Stimulated activated CD4-positive, alpha-beta T cell treated with anti-CD3 and anti-CD28 coated beads, TNF-alpha, amount 100 ng/mL, for 48 hours (primary cell): ENCODE measurements around the gene GREB1.
A peak's percentile ranks its signal among the peaks of the same experiment; 100 is the strongest.

Source experiments
- DNase-seq, 3 donors: peaks; one replicate each; pipeline ENCODE4 v3.0.0-alpha.2; 2020; ENCODE audit warnings: low read depth in 3 of 3

GREB1 gene

DNA sequence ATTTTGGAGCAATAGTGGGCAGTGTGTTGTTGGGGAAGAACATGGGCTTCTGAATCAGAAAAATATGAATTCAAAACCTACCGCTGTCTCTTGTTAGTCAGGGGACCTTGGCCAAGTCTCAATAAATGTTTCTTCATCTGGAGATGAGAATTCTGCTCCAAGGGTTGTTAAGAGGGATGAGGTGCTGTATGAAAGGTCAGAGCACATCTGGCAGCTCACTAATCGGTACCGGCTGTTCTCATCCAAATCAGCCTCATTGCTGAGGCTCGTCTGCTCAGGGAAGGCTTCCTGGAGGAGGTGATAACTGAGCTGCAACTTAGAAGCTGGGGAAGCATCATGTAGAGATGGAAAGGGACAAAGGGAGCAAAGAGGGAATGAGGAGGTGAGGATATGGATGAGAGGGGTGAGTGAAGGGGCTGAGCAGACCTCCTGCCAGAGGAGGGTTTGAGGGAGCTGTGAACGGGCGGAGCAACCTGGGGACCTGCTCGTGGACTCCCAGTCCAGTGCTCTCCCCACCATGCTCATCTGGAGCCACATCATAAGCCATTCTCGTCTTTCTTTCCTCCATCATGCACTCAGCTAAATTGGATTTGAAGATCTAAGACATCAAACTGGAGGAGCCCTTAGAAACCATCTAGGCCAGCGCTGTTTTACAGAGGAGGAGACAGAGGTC, 47.4 kb downstream of the GREB1 start:
- DNase-seq = no peak

DNA sequence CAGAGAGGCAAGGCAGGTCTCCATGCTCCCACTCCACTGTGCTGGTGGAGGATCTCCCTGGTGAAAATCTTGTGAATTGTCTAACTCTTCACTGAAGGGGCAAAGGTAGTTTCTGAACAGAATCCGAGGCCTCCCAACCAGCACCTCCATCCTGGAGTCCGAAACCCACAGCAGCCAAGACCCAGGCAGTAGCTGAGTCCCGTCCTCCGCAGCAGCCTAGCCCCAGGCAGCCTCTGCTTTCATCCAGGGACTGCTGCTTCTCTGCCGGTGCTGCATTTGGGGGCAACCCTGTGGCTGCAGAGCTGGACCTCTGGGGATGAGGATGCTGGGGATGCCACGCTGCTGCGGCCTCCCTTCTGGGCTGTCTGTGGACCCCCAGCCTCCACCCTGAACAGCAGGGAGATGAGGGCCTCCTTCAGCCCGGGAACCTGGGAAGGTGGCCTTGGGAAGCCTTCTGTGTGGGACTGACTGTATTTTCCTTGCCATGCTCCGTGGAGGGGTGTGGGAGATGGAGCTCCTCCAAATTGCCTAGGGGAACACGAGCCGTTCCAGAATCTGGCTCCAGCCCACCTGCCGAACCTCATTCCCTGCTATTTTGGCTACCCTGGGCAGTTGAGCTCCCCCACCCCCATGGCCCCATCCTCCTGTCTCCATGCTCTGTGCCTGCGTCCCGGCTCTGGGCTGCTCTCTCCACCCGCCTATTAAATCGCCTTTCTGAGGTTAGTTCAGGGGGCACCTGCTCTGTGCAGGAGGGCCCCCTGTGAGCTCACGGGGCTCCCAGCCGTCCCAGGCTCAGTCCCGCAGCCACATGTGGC, 48.2 kb downstream of the GREB1 start:
- no peak for DNase-seq

DNA sequence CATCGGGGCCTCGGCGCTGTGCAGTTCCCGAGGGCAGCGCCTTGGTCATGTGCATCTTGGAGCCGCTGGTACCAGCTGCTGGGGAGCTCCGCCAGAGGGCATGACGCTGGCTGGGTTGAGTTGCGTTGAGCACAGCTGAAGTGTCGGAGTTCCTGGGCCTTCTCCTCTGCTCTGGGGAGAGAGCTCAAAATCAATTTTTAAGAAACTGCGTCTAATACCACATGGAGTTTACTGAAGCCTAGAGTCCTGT, 48.7 kb downstream of the GREB1 start:
- no peak for DNase-seq

GRCh38 chr2:11582862-11583752, 49.3 kb downstream of the GREB1 start:
- DNase-seq = peak; percentile 36 to 48 (median 44)

DNA sequence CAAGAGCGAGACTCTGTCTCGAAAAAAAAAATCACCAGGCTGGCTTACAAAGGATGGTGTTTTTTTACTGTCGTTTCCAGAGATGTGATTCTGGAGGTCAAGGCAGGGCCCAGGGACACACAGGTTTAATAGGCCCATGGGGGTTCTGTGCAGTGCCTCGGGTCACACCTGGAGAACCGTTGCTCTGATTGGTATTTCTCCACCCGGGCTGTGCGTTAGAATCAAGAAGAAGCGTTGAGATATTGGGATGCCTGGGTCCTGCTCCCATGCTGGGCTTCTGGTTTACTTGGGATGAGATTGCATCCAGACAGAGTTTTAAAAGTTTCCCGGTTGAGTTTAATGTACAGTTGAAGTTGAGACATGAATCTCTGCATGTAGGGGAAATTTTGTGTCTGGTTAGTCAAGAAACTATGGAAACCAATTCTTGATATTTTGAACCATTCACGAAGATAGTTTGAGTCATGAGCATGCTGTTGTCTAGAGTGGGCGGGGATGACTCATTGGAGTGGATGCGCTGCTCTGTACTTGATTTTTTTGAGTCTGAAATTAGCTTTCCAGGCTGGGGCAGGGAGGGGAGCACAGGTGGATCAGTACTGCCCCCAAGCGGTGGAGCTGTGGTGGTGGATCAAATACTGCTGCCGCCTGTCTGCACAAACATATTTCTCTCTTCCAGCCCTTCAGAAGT, 50.1 kb downstream of the GREB1 start:
- DNase-seq = peak; percentile 87 to 94 (median 90)

DNA sequence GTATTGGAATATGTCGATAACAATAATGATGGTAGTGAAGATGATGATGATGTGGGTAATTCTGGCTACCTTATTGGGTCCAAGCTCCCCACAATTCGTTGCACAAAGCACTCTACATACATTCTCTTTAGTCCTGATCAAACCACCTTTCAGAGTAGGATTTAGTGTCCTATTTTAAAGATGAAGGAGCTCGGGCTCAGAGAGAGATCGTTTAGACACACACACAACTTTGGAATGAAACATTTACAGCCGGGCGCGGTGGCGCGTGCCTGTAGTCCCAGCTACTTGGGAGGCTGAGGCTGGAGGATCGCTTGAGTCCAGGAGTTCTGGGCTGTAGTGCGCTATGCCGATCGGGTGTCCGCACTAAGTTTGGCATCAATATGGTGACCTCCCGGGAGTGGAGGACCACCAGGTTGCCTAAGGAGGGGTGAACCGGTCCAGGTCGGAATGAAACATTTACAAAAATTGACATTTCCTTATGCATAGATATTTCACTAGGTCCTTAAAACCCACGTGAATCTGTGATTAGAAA, 50.7 kb downstream of the GREB1 start:
- no peak for DNase-seq

- no peak for DNase-seq
These were observed 51.2 kb downstream of the GREB1 start for GRCh38 chr2:11585071-11585470.

DNA sequence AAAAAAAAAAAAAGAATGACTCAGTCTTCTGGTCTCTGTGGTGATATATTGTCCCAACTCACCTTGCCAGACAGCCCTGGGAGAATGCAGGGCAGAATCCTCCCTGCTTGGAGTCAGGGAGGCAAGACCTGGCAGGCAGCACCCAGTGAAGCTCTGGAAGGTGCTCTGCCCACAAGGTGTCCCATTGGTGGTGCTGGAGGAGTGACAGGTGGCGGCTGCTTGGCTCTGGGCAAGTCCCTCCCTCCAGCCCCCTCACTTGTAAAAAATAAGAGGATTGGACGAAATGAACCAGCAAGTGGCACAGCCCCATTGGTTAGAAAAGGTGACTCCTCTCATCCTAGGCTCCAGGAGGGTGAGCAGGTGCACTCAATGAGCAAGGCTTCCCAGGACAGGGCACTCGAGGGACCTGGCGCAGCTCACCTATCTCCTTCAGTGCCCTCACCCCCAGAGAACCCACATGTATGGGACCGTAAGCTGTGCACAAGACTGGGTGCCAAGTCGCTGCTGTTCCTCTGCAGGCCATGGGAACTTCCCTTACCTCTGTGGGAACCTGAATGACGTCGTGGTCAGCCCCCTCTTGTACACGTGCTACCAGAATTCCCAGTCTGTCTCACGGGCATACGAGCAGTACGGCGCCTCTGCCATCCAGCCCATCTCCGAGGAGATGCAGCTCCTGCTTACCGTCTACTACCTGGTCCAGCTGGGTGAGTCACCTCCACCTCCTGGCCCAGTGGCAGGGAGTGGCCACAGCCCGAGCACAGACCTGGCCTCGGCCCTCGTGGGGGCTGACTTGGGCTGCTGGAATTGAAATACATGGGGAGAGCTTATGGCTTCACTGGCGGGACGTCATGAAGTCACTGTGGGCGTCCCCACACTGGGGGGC, 54.6 kb downstream of the GREB1 start:
- DNase-seq = no peak

- DNase-seq = no peak
These were observed 55.6 kb downstream of the GREB1 start for GRCh38 chr2:11589316-11589940.

DNA sequence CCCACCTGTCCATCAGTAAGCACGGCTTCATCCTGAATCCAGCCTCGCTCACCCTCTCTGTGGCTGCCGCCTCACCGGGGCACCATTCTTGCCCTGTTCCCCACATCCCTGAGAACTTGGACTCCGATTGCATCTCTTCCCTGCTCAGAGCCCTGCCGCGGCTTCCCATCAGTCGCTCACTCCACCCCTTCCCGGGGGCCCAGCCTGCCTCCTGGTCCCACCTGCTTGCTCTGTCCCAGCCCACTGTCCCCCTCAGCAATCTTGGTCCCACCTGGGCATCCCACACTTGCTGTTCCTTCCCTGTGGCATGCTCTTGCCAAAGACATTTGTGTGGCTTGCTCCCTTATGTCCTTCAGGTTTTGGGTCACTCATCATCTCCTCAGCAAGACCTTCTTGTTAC, 56.3 kb downstream of the GREB1 start:
- DNase-seq = no peak

GRCh38 chr2:11591091-11591490, 57.2 kb downstream of the GREB1 start:
- DNase-seq = no peak

- DNase-seq = no peak
These were observed 59.1 kb downstream of the GREB1 start for GRCh38 chr2:11592671-11593574.

DNA sequence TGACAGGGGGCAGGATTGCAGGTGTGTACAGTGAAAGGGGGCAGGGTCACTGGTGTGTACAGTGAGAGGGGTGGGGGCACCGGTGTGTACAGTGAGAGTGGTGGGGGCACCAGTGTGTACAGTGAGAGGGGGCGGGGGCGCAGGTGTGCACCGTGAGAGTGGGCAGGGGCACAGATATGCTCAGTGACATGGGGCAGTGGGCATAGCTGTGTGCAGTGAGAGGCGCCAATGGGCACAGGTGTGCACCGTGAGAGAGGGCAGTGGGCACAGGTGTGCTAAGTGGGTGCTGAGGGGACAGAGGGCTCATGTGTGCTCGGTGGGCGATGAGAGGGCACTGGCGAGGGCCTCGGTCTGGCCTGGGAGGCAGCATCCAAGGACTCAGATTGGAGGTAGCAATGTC, 63.0 kb downstream of the GREB1 start:
- DNase-seq = no peak

DNA sequence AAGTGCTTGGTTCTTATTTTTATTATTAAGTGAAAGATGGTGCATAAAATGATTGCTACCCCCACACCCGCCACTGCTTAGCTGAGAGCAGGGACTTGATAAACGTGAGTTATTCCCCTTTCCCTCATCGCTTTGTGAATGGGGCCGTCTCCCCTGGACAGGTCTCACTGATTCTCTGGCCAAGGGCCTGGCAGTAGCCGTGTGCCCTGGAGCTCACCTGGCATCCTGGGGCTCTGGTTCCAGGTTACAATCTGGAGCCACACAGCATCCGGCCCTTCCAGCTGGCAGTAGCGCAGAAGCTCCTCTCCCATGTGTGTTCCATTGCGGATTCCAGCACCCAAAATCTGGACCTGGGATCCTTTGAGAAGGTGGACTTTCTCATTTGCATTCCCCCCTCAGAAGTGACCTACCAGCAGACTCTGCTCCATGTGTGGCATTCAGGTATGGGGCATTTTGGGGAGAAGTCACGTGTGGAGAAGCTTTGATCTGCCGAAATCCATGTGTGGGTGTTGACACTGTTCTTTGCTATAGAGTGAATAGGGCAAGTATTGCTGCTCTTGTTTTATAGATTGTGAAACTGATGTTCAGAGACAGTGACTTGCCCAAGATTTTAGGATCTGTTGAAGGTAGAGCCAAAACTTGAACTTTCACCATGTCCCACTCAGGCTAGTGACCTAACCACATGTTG, 63.8 kb downstream of the GREB1 start:
- DNase-seq = no peak

DNA sequence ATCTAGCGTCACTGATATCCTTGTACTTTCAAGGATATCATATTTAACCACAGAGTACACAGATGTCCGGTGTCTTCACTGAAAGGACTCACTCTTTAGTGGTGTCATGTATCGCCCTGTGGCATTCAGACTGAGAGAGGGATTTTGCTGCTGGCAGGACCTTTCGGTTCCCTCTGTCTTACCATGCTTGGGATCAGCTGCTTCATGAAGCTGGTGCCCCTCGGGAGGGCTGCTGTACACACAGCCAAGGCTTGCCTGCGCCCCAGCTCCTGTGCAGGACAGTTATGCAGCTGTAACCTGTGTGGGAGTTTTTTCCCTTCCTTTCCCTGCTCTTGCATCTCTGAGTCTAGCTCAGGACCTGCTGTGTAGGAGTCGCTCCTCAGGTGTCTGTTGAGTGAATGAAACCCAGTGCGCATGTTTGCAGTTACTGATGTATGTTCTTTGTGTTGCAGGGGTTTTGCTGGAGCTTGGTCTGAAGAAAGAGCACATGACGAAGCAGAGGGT, 64.4 kb downstream of the GREB1 start:
- no peak for DNase-seq

DNA sequence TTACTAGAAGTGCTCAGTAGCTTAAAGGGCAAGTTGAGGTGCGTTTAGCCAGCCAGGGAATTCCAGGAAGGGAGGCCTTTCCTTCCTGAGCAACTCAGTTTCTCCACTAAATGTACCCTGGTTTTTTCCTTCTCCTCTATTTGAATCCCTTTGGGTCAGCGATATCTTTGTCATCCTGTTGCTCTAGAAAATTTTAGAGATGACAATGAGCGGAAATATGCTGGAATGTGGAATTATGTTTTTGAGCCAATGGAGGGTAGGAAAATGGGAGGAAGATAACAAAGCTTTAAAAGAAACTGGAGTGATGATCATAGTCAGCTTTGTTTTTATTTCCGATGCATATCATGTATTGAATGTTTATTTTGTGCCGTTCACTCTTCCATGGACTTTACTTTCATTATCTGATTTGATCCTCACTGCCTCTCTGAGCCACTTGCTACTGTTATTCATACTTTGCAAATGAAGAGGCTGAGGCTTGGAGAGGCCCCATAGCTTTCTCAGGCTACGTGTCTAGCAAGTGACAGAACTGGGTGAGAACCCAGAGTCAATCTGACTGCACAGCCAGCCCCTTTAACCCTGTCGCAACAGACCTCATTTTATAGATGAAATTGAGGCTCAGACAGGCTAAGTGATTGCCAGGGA, 68.8 kb downstream of the GREB1 start:
- DNase-seq = no peak

GRCh38 chr2:11610624-11611242, 76.9 kb downstream of the GREB1 start:
- DNase-seq = no peak

- no peak for DNase-seq
These were observed 77.4 kb downstream of the GREB1 start for GRCh38 chr2:11611251-11611650.
